ENCODE measurements around the gene LARGE1.

- TF ChIP-seq USF2 (IDR thresholded peaks at IDR 0.05; ENCODE audit: low read depth, low read length) (no peak), MAFK (IDR thresholded peaks at IDR 0.05; ENCODE audit: low read depth, low read length) (no peak), CTCF (conservative IDR thresholded peaks at IDR 0.05; ENCODE audit: low read depth, low read length) (no peak), MAZ (IDR thresholded peaks at IDR 0.05; ENCODE audit: borderline replicate concordance, low read depth, low read length) (no peak)
Measured at GRCh38 chr22:33331017-33331416, 589.3 kb downstream of the LARGE1 start.

Measured in IMR-90 (cell line).